HFFc6 (cell line): Measurements from ENCODE around the gene MTERF4. TPM values are rescaled to one million over a fixed set of nuclear protein-coding genes. Genes with fewer than 3 reads are reported as not detected.

Source experiments
- DNase-seq: peaks from one replicate; pipeline ENCODE4 v3.0.0-alpha.2; 2018
- H3K27ac Mint-ChIP-seq: 2 replicates; pipeline ENCODE4 v1.8.0; 2020; ENCODE audit warnings: mild to moderate bottlenecking, mixed read lengths
- H3K27me3 Mint-ChIP-seq: 2 replicates; pipeline ENCODE4 v1.8.0; 2021; ENCODE audit warnings: mild to moderate bottlenecking, moderate library complexity, mixed read lengths; ENCODE audit not compliant: insufficient read depth
- H3K36me3 Mint-ChIP-seq: 2 replicates; pipeline ENCODE4 v1.8.0; 2021; ENCODE audit warnings: low read depth, mixed read lengths
- H3K4me1 Mint-ChIP-seq: 2 replicates; pipeline ENCODE4 v1.8.0; 2020; ENCODE audit warnings: low read depth, mixed read lengths
- H3K4me3 Mint-ChIP-seq: 2 replicates; pipeline ENCODE4 v1.8.0; 2020; ENCODE audit warnings: mild to moderate bottlenecking, moderate library complexity, mixed read lengths
- H3K9me3 Mint-ChIP-seq: 2 replicates; pipeline ENCODE4 v1.8.0; 2020; ENCODE audit warnings: mild to moderate bottlenecking, mixed read lengths
- CTCF ChIP-seq: fragments of 200-600 bp; sonication (generic); IDR thresholded peaks from 2 replicates; pipeline ENCODE4 v1.5.0; 2021; ENCODE audit warnings: antibody characterized with exemption, mild to moderate bottlenecking
- total RNA-seq, 6 experiments: library from RNA; stranded (reverse); fragmentation: NEBNext Ultra II Directional; extraction: Animal tissue kit (Norgen Biotek cat#: 25700); gene quantifications; 2 replicates in 1 of 6; 3 replicates in 5 of 6; pipeline ENCODE4 v1.2.3, GENCODE V29; 2021

The MTERF4 gene
- total RNA-seq, 6 experiments from 2014 or later = 17.2 to 20.6 (median 17.9) TPM

DNA sequence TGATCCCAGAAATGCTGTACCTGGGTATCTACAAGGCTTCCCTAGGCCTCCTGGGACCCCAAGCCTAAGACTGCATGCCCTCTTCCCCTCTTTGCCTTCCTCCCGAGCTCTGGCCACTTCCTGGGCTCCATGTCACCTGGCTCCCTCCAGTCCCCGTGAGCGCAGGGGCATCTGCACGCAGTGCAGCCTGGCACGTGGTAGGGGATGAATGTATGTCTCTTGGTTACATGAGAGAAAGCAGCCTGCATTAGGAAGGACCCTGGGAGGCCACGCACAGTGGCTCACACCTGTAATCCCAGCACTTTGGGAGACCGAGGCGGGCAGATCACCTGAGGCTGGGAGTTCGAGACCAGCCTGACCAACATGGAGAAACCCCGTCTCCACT, 31.3 kb upstream of the MTERF4 start:
- H3K4me3 Mint-ChIP-seq = no peak overlapping the region
- no peak for TF ChIP-seq CTCF
- H3K4me1 Mint-ChIP-seq = no peaks in the 10 kb centered on the region
- H3K36me3 Mint-ChIP-seq = no peaks in the 10 kb centered on the region
- no peaks in the 10 kb centered on the region for H3K9me3 Mint-ChIP-seq
- H3K27me3 Mint-ChIP-seq = no peaks in the 10 kb centered on the region; the same call in 1 of the 2 replicates
- no peak overlapping the region for H3K27ac Mint-ChIP-seq
- no peak for DNase-seq

GRCh38 chr2:241132538-241133435, 30.7 kb upstream of the MTERF4 start:
- Mint-ChIP-seq H3K4me3 (no peak overlapping the region), H3K27me3 (no peaks in the 10 kb centered on the region; the same call in none of the 2 replicates), H3K4me1 (no peaks in the 10 kb centered on the region), H3K27ac (no peak overlapping the region), H3K9me3 (no peaks in the 10 kb centered on the region), H3K36me3 (no peaks in the 10 kb centered on the region)
- DNase-seq = no peak
- no peak for TF ChIP-seq CTCF

DNA sequence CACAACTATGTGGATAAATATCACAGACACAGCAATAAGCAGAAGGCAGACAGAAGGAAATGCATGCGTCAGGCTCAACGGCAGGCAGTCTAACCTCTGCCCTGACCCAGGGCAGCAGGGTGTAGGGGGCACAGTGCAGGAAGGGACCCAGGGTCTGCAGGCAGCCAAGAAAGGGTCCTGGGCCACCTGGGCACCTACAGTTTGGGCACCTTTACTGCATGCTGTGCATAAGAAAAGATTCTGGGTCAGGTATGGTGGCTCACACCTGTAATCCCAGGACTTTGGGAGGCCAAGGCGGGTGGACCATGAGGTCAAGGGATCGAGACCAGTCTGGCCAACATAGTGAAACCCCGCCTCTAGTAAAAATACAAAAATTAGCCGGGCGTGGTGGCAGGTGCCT, 29.4 kb upstream of the MTERF4 start:
- Mint-ChIP-seq H3K27ac (no peak overlapping the region), H3K4me1 (no peaks in the 10 kb centered on the region), H3K4me3 (no peak overlapping the region), H3K9me3 (no peaks in the 10 kb centered on the region), H3K27me3 (no peaks in the 10 kb centered on the region; the same call in none of the 2 replicates), H3K36me3 (no peaks in the 10 kb centered on the region)
- no peak for DNase-seq
- no peak for TF ChIP-seq CTCF

DNA sequence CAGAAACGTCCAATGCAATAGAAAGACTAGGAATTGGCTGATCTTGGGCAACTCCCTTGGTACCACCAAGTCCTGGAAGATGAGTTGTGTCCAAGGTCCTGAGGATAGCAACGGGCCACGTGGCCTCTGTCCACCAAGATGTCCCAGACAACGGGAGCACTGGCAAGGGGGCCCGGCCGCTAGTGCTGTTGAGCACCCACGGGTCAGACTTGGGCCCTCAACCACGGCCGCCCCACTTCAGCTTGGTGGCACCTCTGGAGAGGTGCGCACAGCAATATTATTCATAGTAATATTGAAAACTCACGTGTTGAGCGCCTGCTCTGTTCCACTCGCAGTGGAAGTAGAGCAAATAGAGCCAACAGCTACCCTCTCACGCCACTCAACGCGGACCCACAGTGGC, 28.2 kb upstream of the MTERF4 start:
- no peak for TF ChIP-seq CTCF
- Mint-ChIP-seq H3K9me3 (no peaks in the 10 kb centered on the region), H3K4me3 (no peak overlapping the region), H3K4me1 (no peaks in the 10 kb centered on the region), H3K36me3 (no peaks in the 10 kb centered on the region), H3K27ac (no peak overlapping the region), H3K27me3 (no peaks in the 10 kb centered on the region; the same call in none of the 2 replicates)
- DNase-seq = no peak

DNA sequence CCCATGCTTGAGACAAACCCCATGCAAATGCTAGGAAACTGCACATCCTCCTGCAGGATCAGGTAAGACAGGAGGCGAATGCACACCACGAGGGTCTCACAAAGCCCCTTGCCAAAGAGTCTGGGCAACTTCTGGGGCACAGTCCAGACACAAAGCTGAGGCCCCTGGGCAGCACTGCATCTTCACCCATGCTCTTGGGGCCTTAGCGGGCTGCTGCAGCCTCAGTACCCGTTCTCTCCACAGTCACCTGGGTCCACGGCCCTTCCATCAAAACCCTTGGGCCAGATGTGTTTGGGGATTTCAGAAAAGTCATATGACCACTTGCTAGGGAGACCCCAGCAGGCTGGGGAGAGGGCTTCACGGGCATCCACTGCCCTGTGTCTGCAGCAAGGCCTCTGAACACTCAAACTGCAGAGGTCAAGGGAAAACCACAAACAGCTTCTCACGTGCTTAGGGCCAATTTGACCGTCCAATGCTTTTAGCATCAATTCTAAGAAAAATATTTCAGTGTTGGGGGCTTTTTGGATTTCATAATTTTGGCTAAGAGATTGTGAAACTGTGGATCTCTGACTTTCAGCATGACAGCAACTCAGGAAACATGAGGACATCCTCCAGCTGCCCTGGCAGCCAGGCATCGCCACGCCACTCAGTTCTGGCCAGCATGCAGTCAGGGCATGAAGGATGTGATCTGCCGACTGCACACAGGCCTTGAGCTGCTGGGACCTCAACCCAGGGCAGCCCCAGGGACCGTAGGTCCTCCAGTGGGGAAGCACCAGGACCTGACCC, 27.2 kb upstream of the MTERF4 start:
- Mint-ChIP-seq H3K36me3 (no peaks in the 10 kb centered on the region), H3K4me3 (no peak overlapping the region), H3K9me3 (no peaks in the 10 kb centered on the region), H3K27ac (no peak overlapping the region), H3K4me1 (no peaks in the 10 kb centered on the region), H3K27me3 (no peaks in the 10 kb centered on the region; the same call in none of the 2 replicates)
- no peak for DNase-seq
- no peak for TF ChIP-seq CTCF
